ENCODE results near the gene UGGT2.

GRCh38 chr13:95814495-95814894 is 238.7 kb downstream of the UGGT2 start:
- no peak for TF ChIP-seq CTCF (IDR thresholded peaks at IDR 0.05)
- TF ChIP-seq POLR2A (IDR thresholded peaks at IDR 0.05): no peak
- no peak for TF ChIP-seq POLR2AphosphoS5 (IDR thresholded peaks at IDR 0.05)

All from prostate gland (tissue), 2 donors.